RWPE1 (cell line): ENCODE data around the gene ZCCHC14.

Source experiments
- CTCF ChIA-PET: fragments of 350-600 bp; sonication (Branson Sonifier 250); formaldehyde crosslinking; extraction: SDS; loops from one replicate; lab custom pipeline; 2021; lab: Yijun Ruan, JAX
- POLR2A ChIA-PET: fragments of 400-600 bp; formaldehyde crosslinking; extraction: SDS; loops from one replicate; lab custom pipeline; 2020; ENCODE audit warnings: antibody characterized with exemption; ENCODE audit not compliant: low non-redundant PET; lab: Yijun Ruan, JAX
- DNase-seq: peaks from one replicate; pipeline ENCODE4 v3.0.0; 2012; ENCODE audit warnings: low spot score
- H3K27ac ChIP-seq: fragments of 450-650 bp; 2 replicates; pipeline ENCODE4 v1.5.1; 2017
- TF ChIP-seq, protein P1 (sequence below): fragments of 450-650 bp; conservative IDR thresholded peaks from 2 replicates; pipeline ENCODE4 v1.5.1; 2017; ENCODE audit warnings: low read depth, mild to moderate bottlenecking

The ZCCHC14 gene

DNA sequence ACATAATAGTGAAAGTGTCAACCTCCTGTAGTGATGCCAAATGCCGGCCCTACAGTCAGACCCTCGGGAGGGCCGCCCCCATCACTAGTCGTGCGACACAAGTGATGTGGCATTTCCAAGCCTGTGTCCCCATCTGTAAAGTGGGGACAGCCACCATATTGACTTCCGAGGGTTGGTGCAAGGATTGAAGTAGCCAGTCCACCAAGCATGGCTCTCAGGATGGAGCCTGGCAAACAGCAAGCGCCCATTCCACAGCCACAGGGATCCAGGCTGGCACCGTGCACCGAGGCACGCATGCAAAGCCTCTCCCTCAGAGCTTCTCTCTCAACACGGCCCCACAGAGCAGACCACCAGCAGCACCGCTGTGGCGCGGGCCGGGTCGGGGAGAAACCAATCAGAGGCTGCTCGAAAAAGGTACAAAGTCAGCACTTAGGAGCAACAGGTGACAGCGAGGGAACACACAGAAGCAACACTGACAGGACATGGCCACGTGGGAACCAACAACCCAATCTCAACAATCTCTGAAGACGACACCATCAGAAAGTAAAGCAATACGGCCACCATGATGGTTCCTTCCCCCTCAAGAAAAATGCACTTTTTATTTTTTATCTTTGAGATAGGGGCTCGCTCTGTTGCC lies 20.6 kb downstream of the ZCCHC14 start:
- TF ChIP-seq, protein P1, sequence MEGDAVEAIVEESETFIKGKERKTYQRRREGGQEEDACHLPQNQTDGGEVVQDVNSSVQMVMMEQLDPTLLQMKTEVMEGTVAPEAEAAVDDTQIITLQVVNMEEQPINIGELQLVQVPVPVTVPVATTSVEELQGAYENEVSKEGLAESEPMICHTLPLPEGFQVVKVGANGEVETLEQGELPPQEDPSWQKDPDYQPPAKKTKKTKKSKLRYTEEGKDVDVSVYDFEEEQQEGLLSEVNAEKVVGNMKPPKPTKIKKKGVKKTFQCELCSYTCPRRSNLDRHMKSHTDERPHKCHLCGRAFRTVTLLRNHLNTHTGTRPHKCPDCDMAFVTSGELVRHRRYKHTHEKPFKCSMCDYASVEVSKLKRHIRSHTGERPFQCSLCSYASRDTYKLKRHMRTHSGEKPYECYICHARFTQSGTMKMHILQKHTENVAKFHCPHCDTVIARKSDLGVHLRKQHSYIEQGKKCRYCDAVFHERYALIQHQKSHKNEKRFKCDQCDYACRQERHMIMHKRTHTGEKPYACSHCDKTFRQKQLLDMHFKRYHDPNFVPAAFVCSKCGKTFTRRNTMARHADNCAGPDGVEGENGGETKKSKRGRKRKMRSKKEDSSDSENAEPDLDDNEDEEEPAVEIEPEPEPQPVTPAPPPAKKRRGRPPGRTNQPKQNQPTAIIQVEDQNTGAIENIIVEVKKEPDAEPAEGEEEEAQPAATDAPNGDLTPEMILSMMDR = no peak
- ChIA-PET POLR2A (no interaction called here), CTCF (interaction anchor here (0.6 to 1.0 kb wide), 2 partner anchors 12 to 894 kb away, joined by 3 to 4 read pairs; partner anchors contain the start of gene FOXL1)
- H3K27ac ChIP-seq = peak overlapping the region; percentile 31; the same call in 1 of the 2 replicates
- DNase-seq = no peak

DNA sequence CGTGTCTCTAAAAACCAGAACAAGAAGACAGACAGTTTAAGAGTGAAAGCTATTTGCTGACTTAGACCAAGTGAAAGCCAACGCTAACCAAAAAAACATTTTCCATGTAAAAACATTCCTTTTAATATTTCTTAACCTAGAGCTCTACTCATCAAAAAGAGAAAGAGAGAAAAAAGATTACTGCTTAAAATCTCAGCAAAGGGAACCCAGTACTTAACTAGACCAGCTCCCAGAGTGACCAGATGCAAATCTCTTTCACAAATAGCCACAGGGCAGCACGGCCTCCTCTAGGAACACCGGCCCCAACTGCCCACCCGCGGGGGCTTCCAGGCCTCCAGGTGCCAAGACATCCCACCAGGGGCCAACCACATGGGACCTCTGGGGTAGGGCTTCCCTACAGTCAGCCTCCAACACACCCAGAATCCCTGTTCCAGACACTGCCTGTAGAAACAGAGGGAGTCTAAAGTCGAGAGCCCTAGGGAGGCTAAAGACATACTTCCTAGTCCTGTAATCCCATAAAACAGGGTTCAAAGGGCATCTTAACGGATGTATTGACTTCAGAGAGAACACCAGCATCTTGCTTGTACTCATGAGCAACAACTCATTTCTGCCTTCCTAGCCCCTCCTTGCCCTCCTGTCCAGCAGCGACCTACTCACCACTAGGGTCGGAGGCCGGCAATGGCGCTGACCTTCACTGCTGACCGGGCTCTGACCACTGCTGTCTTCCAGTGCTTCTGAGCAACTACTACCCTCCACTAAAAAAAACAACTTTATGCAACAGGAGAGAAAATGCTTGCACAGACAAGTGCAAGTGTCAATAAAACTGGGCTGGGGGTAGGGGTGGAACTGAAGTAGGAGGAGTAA lies 21.3 kb downstream of the ZCCHC14 start:
- ChIA-PET POLR2A (no interaction called here), CTCF (interaction anchor here (0.6 to 1.0 kb wide), 2 partner anchors 11 to 893 kb away, joined by 3 to 4 read pairs; partner anchors contain the start of gene FOXL1)
- no peak for DNase-seq
- TF ChIP-seq, protein P1 = no peak
- H3K27ac ChIP-seq = peak overlapping the region; percentile 31

DNA sequence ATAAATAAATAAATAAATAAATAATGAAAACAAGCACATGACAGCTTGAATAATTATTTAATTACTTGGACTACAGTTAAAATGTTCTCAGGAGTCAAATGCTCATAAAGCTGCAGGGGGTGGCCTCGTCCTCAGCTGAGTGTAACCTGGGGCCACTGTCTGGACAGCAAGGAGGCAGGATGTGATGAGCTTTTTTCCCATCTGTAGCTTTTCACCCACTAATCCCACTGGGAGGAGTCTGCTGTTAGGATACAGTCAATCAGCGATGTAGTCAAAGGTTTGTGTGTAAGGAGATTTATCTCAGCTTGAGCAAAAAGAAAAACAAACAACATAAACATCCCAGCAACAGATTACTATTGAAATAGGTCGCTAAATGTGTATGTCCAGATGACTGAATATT lies 22.5 kb downstream of the ZCCHC14 start:
- H3K27ac ChIP-seq = no peak overlapping the region
- TF ChIP-seq, protein P1 = no peak
- CTCF ChIA-PET = interaction anchor here (0.7 kb wide), 1 partner anchor 572 kb away, joined by 3 read pairs; no protein-coding TSS in a partner anchor

DNA sequence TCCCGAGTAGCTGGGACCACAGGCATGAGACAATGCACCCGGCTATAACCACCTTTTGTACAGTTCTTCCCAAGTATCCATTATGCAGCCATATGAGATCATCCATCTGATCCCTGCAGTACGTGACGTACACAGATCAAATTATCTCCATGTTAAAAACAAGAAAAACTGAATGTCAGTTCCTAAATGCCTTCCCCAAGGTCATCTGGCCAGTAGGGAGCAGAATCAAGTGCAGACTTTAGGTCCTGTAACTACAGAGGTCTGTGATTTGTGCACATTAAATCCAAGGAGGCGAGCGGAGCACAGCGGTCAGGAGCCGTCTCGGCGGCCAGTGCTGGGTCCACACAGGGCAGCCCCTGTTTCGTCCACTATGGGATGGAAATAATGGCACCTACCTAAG lies 23.7 kb downstream of the ZCCHC14 start:
- CTCF ChIA-PET = no interaction called here
- DNase-seq = no peak
- POLR2A ChIA-PET = no interaction called here
- TF ChIP-seq, protein P1 = no peak
- H3K27ac ChIP-seq = peak overlapping the region; percentile 11; the same call in 1 of the 2 replicates

More for the DNA sequence above, 22.5 kb downstream of the ZCCHC14 start:
- DNase-seq = no peak
- POLR2A ChIA-PET = interaction anchor here (0.5 kb wide), 1 partner anchor 54 kb away, joined by 3 read pairs; no protein-coding TSS in a partner anchor

DNA sequence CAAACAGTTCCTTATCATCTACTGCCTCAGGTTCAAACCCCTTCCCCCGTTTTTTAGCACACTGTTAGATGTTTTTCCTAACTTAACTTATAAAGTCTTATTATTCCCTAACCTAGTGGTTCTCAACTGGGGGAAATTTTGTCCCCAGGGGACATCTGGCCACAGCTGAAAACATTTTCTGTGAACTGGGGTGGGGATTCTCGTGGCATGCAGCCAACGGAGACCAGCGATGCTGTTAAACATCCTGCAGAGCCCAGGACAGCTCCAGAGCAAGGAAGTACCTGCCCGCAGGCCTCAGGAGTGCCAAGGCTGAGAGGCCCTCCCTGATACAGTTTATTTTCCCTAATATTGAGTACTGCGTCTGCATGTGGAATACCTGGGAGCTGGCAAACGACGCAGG lies 24.3 kb downstream of the ZCCHC14 start:
- DNase-seq = no peak
- H3K27ac ChIP-seq = no peak overlapping the region
- POLR2A ChIA-PET = no interaction called here
- CTCF ChIA-PET = interaction anchor here (0.7 kb wide), 1 partner anchor 30 kb away, joined by 3 read pairs; no protein-coding TSS in a partner anchor
- TF ChIP-seq, protein P1 = no peak

DNA sequence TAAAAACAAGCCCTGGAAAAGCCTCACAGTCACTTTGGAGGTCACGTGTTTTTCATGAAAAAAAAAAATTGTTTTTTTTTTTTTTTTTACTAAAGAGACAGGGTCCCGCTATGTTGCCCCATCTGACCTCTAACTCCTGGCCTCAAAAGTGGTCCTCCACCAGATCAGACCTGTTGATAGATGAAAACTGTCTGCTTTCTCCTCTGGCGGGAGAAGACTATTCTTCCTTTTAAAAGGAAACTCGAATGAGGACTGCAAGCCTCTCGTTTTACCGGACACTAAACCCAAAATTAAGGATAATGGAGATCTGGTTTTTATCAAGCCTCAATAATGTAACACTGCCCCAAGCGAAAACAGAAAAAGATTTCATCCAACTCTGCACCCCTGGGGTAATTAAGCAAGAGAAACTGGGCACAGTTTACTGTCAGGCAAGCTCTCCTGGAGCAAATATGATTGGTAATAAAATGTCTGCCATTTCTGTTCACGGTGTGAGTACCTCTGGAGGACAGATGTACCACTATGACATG lies 25.8 kb downstream of the ZCCHC14 start:
- TF ChIP-seq, protein P1 = no peak
- peak overlapping the region; percentile 94 for H3K27ac ChIP-seq
- no peak for DNase-seq
- CTCF ChIA-PET = no interaction called here
- POLR2A ChIA-PET = no interaction called here
